Fibroblast of upper back skin (primary cell): ENCODE results near the gene LAMA2.
"Not testable (repeated sequence)": the region's sequence is repeated elsewhere in the genome, so short reads cannot be mapped to it uniquely, and the experiment has no call there.

Experiments
- DNase-seq: peaks from one replicate; pipeline ENCODE4 v3.0.0-alpha.2; 2013

The LAMA2 gene

GRCh38 chr6:129124347-129124746 lies 241.4 kb downstream of the LAMA2 start:
- no peak for DNase-seq

- no peak for DNase-seq
Observed at GRCh38 chr6:129130106-129130505, 247.2 kb downstream of the LAMA2 start.

- DNase-seq = no peak
Observed at GRCh38 chr6:129130959-129131681, 248.2 kb downstream of the LAMA2 start.

- DNase-seq = peak; percentile 21
Observed at GRCh38 chr6:129133770-129134192, 250.8 kb downstream of the LAMA2 start.

GRCh38 chr6:129134535-129134934 lies 251.6 kb downstream of the LAMA2 start:
- no peak for DNase-seq

- DNase-seq = no peak
Observed at GRCh38 chr6:129135451-129135850, 252.5 kb downstream of the LAMA2 start.

- no peak for DNase-seq
Observed at GRCh38 chr6:129136751-129137150, 253.8 kb downstream of the LAMA2 start.

GRCh38 chr6:129138739-129139405 lies 255.9 kb downstream of the LAMA2 start:
- DNase-seq = no peak

- DNase-seq = peak; percentile 37
Observed at GRCh38 chr6:129140526-129140925, 257.6 kb downstream of the LAMA2 start.

GRCh38 chr6:129141499-129141898 lies 258.6 kb downstream of the LAMA2 start:
- peak; percentile 52 for DNase-seq

GRCh38 chr6:129146902-129147301 lies 264.0 kb downstream of the LAMA2 start:
- DNase-seq = no peak

- DNase-seq = no peak
Observed at GRCh38 chr6:129150507-129150906, 267.6 kb downstream of the LAMA2 start.

GRCh38 chr6:129153257-129153656 lies 270.3 kb downstream of the LAMA2 start:
- no peak for DNase-seq

- DNase-seq = not testable (repeated sequence)
Observed at GRCh38 chr6:129159242-129159641, 276.3 kb downstream of the LAMA2 start.

GRCh38 chr6:129162605-129163004 lies 279.7 kb downstream of the LAMA2 start:
- DNase-seq = no peak

GRCh38 chr6:129163551-129163950 lies 280.6 kb downstream of the LAMA2 start:
- no peak for DNase-seq

GRCh38 chr6:129164032-129164431 lies 281.1 kb downstream of the LAMA2 start:
- no peak for DNase-seq

- DNase-seq = not testable (repeated sequence)
Observed at GRCh38 chr6:129172279-129172995, 289.5 kb downstream of the LAMA2 start.

GRCh38 chr6:129175066-129175465 lies 292.1 kb downstream of the LAMA2 start:
- no peak for DNase-seq

GRCh38 chr6:129177801-129178200 lies 294.9 kb downstream of the LAMA2 start:
- DNase-seq = no peak

GRCh38 chr6:129179283-129179682 lies 296.3 kb downstream of the LAMA2 start:
- no peak for DNase-seq

GRCh38 chr6:129181001-129181400 lies 298.1 kb downstream of the LAMA2 start:
- peak; percentile 6 for DNase-seq

- DNase-seq = no peak
Observed at GRCh38 chr6:129183187-129183591, 300.3 kb downstream of the LAMA2 start.
